H1 (cell line): ENCODE data around the gene FBH1. TPM values are rescaled to one million over a fixed set of nuclear protein-coding genes. Genes with fewer than 3 reads are reported as not detected.

Source experiments
- CTCF ChIA-PET: fragments of 300-600 bp; sonication (Branson Sonifier 250); formaldehyde crosslinking; loops from one replicate; lab custom pipeline; 2021; ENCODE audit not compliant: partially characterized antibody; lab: Charles Lee
- POLR2A ChIA-PET: fragments of 300-600 bp; sonication (Branson Sonifier 250); formaldehyde crosslinking; loops from one replicate; lab custom pipeline; 2021; ENCODE audit warnings: inconsistent platforms; ENCODE audit not compliant: partially characterized antibody; lab: Charles Lee
- DNase-seq, 2 experiments: peaks; one replicate each; pipeline versions ENCODE4 v3.0.0 to v3.0.0-alpha.2; 2010 to 2022; ENCODE audit warnings: low spot score in 2 of 2, low read depth in 1 of 2, mixed read lengths in 1 of 2
- FAIRE-seq: peaks from 2 replicates; lab custom pipeline; 2011; peaks lifted over from hg19 to GRCh38; lab: Jason Lieb, UNC
- H2AFZ ChIP-seq: 2 replicates; pipeline ENCODE4 v1.8.1; 2012; ENCODE audit warnings: low read length, inconsistent platforms
- H2AK5ac ChIP-seq: 2 replicates; pipeline ENCODE4 v1.6.1; 2013; ENCODE audit warnings: low read depth, low read length
- H2BK120ac ChIP-seq: replicated peaks from 2 replicates; pipeline ENCODE3; 2013; ENCODE audit warnings: low read depth, low read length, inconsistent platforms
- H2BK12ac ChIP-seq: 2 replicates; pipeline ENCODE4 v1.6.1; 2013; ENCODE audit warnings: low read depth, low read length
- H2BK15ac ChIP-seq: 2 replicates; pipeline ENCODE4 v1.6.1; 2013; ENCODE audit warnings: low read length
- H2BK20ac ChIP-seq: 2 replicates; pipeline ENCODE4 v1.6.1; 2013; ENCODE audit warnings: low read length
- H2BK5ac ChIP-seq: 2 replicates; pipeline ENCODE4 v1.6.1; 2013; ENCODE audit warnings: low read depth, low read length
- H3K14ac ChIP-seq: 2 replicates; pipeline ENCODE4 v1.6.1; 2013; ENCODE audit warnings: inconsistent platforms; ENCODE audit not compliant: insufficient read length
- H3K18ac ChIP-seq: 2 replicates; pipeline ENCODE4 v1.6.1; 2013; ENCODE audit warnings: low read length; ENCODE audit errors: extremely low read depth
- H3K23ac ChIP-seq: 2 replicates; pipeline ENCODE4 v1.6.1; 2013; ENCODE audit warnings: inconsistent platforms; ENCODE audit not compliant: insufficient read length
- H3K23me2 ChIP-seq: 2 replicates; pipeline ENCODE4 v1.6.1; 2013; ENCODE audit warnings: low read depth, low read length
- H3K27ac ChIP-seq: 2 replicates; pipeline ENCODE4 v1.6.1; 2011; ENCODE audit warnings: low read depth, low read length, inconsistent platforms
- H3K27me3 ChIP-seq, 4 experiments: replicated peaks in 1 of 4; 1 replicate in 1 of 4; 2 replicates in 3 of 4; pipeline versions ENCODE4 v1.6.1 to v1.8.1; 2011 to 2013; ENCODE audit warnings: low read length in 3 of 4, mild to moderate bottlenecking in 3 of 4, inconsistent platforms in 2 of 4, mixed read lengths in 2 of 4, moderate library complexity in 1 of 4; ENCODE audit not compliant: control insufficient read depth in 3 of 4, insufficient read depth in 3 of 4; ENCODE audit errors: extremely low read depth in 1 of 4
- H3K36me3 ChIP-seq, 4 experiments: 2 replicates each; pipeline versions ENCODE4 v1.6.1 to v1.8.1; 2011 to 2013; ENCODE audit warnings: mild to moderate bottlenecking in 4 of 4, low read length in 3 of 4, moderate library complexity in 2 of 4, control low read depth in 1 of 4, inconsistent platforms in 1 of 4; ENCODE audit not compliant: insufficient read depth in 4 of 4, control insufficient read depth in 2 of 4
- H3K4ac ChIP-seq: replicated peaks from 2 replicates; pipeline ENCODE3; 2013; ENCODE audit warnings: low read length, low read depth, mixed read lengths, inconsistent platforms; ENCODE audit not compliant: insufficient read length
- H3K4me1 ChIP-seq, 4 experiments: replicated peaks in 1 of 4; 1 replicate in 1 of 4; 2 replicates in 3 of 4; pipeline versions ENCODE4 v1.6.1 to v1.8.1; 2011 to 2013; ENCODE audit warnings: low read length in 3 of 4, inconsistent platforms in 2 of 4, mixed read lengths in 1 of 4; ENCODE audit not compliant: insufficient read depth in 4 of 4, control insufficient read depth in 3 of 4
- H3K4me2 ChIP-seq, 2 experiments: 2 replicates each; pipeline versions ENCODE4 v1.6.1 to v1.8.1; 2011 to 2013; ENCODE audit warnings: low read depth in 2 of 2, low read length in 2 of 2, control low read depth in 1 of 2, inconsistent platforms in 1 of 2, mild to moderate bottlenecking in 1 of 2; ENCODE audit not compliant: insufficient read depth in 1 of 2
- H3K4me3 ChIP-seq, 4 experiments: fragments of 200-600, 300-600 bp in 1 of 4; sonication (generic), shearing (Covaris generic), sonication (Bioruptor Twin) in 1 of 4; 2 replicates each; pipeline versions ENCODE4 v1.5.1 to v1.8.1; 2011 to 2016; ENCODE audit warnings: low read length in 4 of 4, low read depth in 3 of 4, control low read depth in 2 of 4, inconsistent platforms in 2 of 4, mild to moderate bottlenecking in 2 of 4, mixed read lengths in 1 of 4, moderate library complexity in 1 of 4; ENCODE audit not compliant: insufficient read depth in 2 of 4; ENCODE audit errors: extremely low read depth in 1 of 4
- H3K56ac ChIP-seq: replicated peaks from 2 replicates; pipeline ENCODE3; 2013; ENCODE audit warnings: low read depth, mild to moderate bottlenecking, mixed read lengths, low read length, inconsistent platforms; ENCODE audit not compliant: insufficient read length
- H3K79me1 ChIP-seq: 2 replicates; pipeline ENCODE4 v1.6.1; 2013; ENCODE audit warnings: low read depth, low read length, control low read depth
- H3K79me2 ChIP-seq, 2 experiments: 2 replicates each; pipeline versions ENCODE4 v1.6.1 to v1.8.1; 2012 to 2013; ENCODE audit warnings: low read length in 2 of 2, mild to moderate bottlenecking in 2 of 2, inconsistent platforms in 1 of 2; ENCODE audit not compliant: insufficient read depth in 2 of 2, control insufficient read depth in 1 of 2
- H3K9ac ChIP-seq, 4 experiments: replicated peaks in 1 of 4; 1 replicate in 1 of 4; 2 replicates in 3 of 4; pipeline versions ENCODE4 v1.6.1 to v1.8.1; 2011 to 2013; ENCODE audit warnings: low read depth in 3 of 4, low read length in 3 of 4, control low read depth in 2 of 4, mild to moderate bottlenecking in 2 of 4, moderate library complexity in 2 of 4, inconsistent platforms in 1 of 4; ENCODE audit errors: extremely low read depth in 1 of 4
- H3K9me3 ChIP-seq, 2 experiments: 2 replicates each; pipeline versions ENCODE4 v1.6.1 to v1.8.1; 2012 to 2013; ENCODE audit warnings: mild to moderate bottlenecking in 2 of 2, moderate library complexity in 2 of 2, control low read depth in 1 of 2, inconsistent platforms in 1 of 2, low read depth in 1 of 2, low read length in 1 of 2, mixed read lengths in 1 of 2; ENCODE audit not compliant: insufficient read depth in 2 of 2
- H4K20me1 ChIP-seq, 2 experiments: replicated peaks in 1 of 2; 2 replicates each; pipeline versions ENCODE3 to v1.8.1; 2011 to 2013; ENCODE audit warnings: inconsistent platforms in 2 of 2, low read length in 2 of 2, mild to moderate bottlenecking in 1 of 2; ENCODE audit not compliant: insufficient read depth in 2 of 2, control insufficient read depth in 1 of 2
- H4K5ac ChIP-seq: 2 replicates; pipeline ENCODE4 v1.6.1; 2013; ENCODE audit warnings: low read length, low read depth, mixed read lengths, inconsistent platforms; ENCODE audit not compliant: insufficient read length
- H4K8ac ChIP-seq: 2 replicates; pipeline ENCODE4 v1.8.0; 2013; ENCODE audit warnings: mild to moderate bottlenecking, moderate library complexity, low read length, inconsistent platforms; ENCODE audit not compliant: insufficient read depth; ENCODE audit errors: extremely low read depth
- H4K91ac ChIP-seq: replicated peaks from 2 replicates; pipeline ENCODE3; 2013; ENCODE audit warnings: low read length, mixed read lengths, inconsistent platforms; ENCODE audit not compliant: insufficient read length
- BACH1 ChIP-seq: IDR thresholded peaks from 2 replicates; pipeline ENCODE4 v1.6.1; 2012; ENCODE audit warnings: low read length, improper control_type of control experiment
- CEBPB ChIP-seq: IDR thresholded peaks from 2 replicates; pipeline ENCODE4 v1.6.1; 2012; ENCODE audit warnings: low read depth, low read length
- CTBP2 ChIP-seq: IDR thresholded peaks from 2 replicates; pipeline ENCODE4 v1.7.0; 2011; ENCODE audit warnings: borderline replicate concordance, mild to moderate bottlenecking, moderate library complexity, mixed read lengths, low read length; ENCODE audit not compliant: insufficient read depth, insufficient read length
- FOSL1 ChIP-seq: IDR thresholded peaks from 2 replicates; pipeline ENCODE4 v1.6.1; 2011; ENCODE audit warnings: mild to moderate bottlenecking, low read depth, low read length, moderate library complexity; ENCODE audit not compliant: insufficient read depth
- JUND ChIP-seq: IDR thresholded peaks from 2 replicates; pipeline ENCODE4 v1.6.1; 2011; ENCODE audit warnings: mild to moderate bottlenecking, improper control_type of control experiment, low read length
- MAFK ChIP-seq: IDR thresholded peaks from 2 replicates; pipeline ENCODE4 v1.6.1; 2012; ENCODE audit warnings: low read depth, mild to moderate bottlenecking, improper control_type of control experiment, low read length
- RAD21 ChIP-seq, 2 experiments: IDR thresholded peaks in 1 of 2; conservative IDR thresholded peaks in 1 of 2; 2 replicates each; pipeline ENCODE4 v1.6.1; 2011; ENCODE audit warnings: low read depth in 2 of 2, low read length in 2 of 2, improper control_type of control experiment in 1 of 2, inconsistent platforms in 1 of 2, mild to moderate bottlenecking in 1 of 2, moderate library complexity in 1 of 2
- RFX5 ChIP-seq: IDR thresholded peaks from 2 replicates; pipeline ENCODE4 v1.6.1; 2011; ENCODE audit warnings: low read depth, low read length, improper control_type of control experiment, borderline replicate concordance
- SP2 ChIP-seq: IDR thresholded peaks from 2 replicates; pipeline ENCODE4 v1.6.1; 2012; ENCODE audit warnings: mild to moderate bottlenecking, low read length, inconsistent platforms
- SP4 ChIP-seq: IDR thresholded peaks from 2 replicates; pipeline ENCODE4 v1.6.1; 2012; ENCODE audit warnings: low read length, inconsistent platforms
- SRF ChIP-seq: IDR thresholded peaks from 2 replicates; pipeline ENCODE4 v1.6.1; 2011; ENCODE audit warnings: mild to moderate bottlenecking, low read depth, low read length, moderate library complexity
- TAF7 ChIP-seq: optimal IDR thresholded peaks from 2 replicates; pipeline ENCODE3; 2011; ENCODE audit warnings: low read depth, mild to moderate bottlenecking, inconsistent platforms, low read length, moderate library complexity, borderline replicate concordance
- WGBS, 2 experiments: shearing (Covaris generic) in 1 of 2; methylation state at CpG; one replicate each; pipeline versions ENCODE4 v1.1.6 to v1.1.7; 2013 to 2015; ENCODE audit warnings: low lambda C conversion rate in 2 of 2, mixed read lengths in 2 of 2, inconsistent platforms in 1 of 2, low coverage in 1 of 2, missing lambda C conversion rate in 1 of 2; ENCODE audit not compliant: insufficient replicate concordance in 2 of 2, insufficient coverage in 1 of 2, insufficient read length in 1 of 2; ENCODE audit errors: extremely low coverage in 1 of 2, missing lambda C conversion rate in 1 of 2; 5-methylcytosine and 5-hydroxymethylcytosine counted together
- polyA plus RNA-seq, 7 experiments: library from polyadenylated mRNA; depleted of rRNA in 3 of 7; stranded (reverse) in 5 of 7; unstranded in 2 of 7; fragments of >200 nt in 5 of 7; fragments of 200-250 nt in 2 of 7; gene quantifications; 1 replicate in 5 of 7; 2 replicates in 1 of 7; 4 replicates in 1 of 7; pipeline versions ENCODE4 v1.2.1 to v1.2.3, GENCODE V29; 2011 to 2013; ENCODE audit warnings: missing spikeins in 2 of 7, mixed read lengths in 2 of 7
- total RNA-seq: library from RNA; stranded (reverse); fragmentation: NEBNext Ultra II Directional; extraction: Animal tissue kit (Norgen Biotek cat#: 25700); gene quantifications from 2 replicates; pipeline ENCODE4 v1.2.1, GENCODE V29; 2021

The FBH1 gene
- total and polyA plus RNA-seq, 2 of the 8 experiments (the other 6 are each of a cell fraction or from before 2014, with no cell fraction given): 31.1 to 51.8 TPM

DNA sequence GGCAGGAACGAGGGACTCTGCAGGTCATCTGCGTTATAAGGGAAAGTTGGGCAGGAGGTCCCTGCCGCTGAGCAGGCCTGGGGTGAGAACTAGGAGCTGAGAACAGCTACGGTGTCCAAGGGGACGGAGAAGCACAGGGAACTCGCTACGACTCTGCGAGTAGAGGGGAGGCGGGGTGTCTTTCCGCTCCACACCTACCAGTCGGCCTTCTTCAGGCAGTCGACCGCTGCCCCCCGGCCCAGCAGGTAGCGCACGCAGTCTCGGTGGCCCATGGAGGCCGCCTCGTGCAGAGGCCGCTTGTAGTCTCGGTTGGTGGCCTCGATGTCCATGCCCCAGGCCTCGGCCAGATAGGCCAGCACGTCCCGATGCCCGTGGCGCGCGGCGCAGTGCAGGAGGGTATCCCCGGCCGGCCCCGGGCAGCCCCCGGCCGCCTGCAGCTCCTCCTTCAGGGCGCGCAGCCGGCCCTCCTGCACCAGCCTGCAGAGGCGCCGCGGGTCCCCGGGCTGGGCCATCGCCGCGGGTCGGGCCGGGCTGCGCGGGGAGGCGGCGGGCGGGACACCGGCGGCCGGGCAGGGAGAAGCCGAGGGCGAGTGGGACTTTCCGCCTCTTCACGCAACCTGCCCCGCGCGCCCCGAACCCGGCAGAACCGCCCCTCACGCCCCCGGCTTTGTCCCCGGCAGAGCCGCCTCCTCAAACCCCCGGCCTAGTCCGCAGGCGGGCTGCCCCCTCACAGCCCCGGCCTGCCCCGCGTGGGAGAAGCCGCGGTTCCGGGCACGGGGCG, 1.0 kb upstream of the FBH1 start:
- Histone ChIP-seq H4K5ac (peak overlapping the region; percentile 87), H3K27ac (0 out of 2 replicates have a peak overlapping the region, but pooled peaks have one; percentile 46), H3K27me3 (no peaks in the 10 kb centered on the region), H4K8ac (peak overlapping the region; percentile 97), H3K79me2 (peaks cover 8 to 49% of the 10 kb centered on the region in 2 experiments), H3K18ac (no peak overlapping the region), H3K36me3 (peaks cover 2 to 38% (median 10%) of the 10 kb centered on the region in 4 experiments; a peak in 6 of 8 replicates), H2BK5ac (peak overlapping the region; percentile 68; the same call in 1 of the 2 replicates), H3K4ac (no peak overlapping the region), H3K9ac (peak overlapping the region; percentile 52 to 78 (median 70)), H4K91ac (peak overlapping the region; percentile 23), H3K4me2 (peak overlapping the region; percentile 96 to 100), H3K79me1 (peaks cover 21% of the 10 kb centered on the region), H3K4me3 (peak overlapping the region; percentile 64 to 98 (median 72)), H4K20me1 (peaks cover 9 to 19% of the 10 kb centered on the region in 2 experiments), H3K23ac (no peak overlapping the region), H3K23me2 (peaks cover 13% of the 10 kb centered on the region), H2BK20ac (no peak overlapping the region), H3K56ac (peak overlapping the region; percentile 57), H2AK5ac (no peak overlapping the region), H2BK120ac (no peak overlapping the region), H2BK15ac (no peak overlapping the region), H3K4me1 (peaks cover 5 to 14% (median 5%) of the 10 kb centered on the region in 4 experiments; a peak in 6 of 7 replicates), H3K9me3 (no peaks in the 10 kb centered on the region), H2BK12ac (no peak overlapping the region), H2AFZ (peak overlapping the region; percentile 45; the same call in 1 of the 2 replicates), H3K14ac (no peak overlapping the region)
- FAIRE-seq: no peak
- DNase-seq: peak in 1 of 2 experiments; percentile 84
- CTCF ChIA-PET: interaction anchor here (0.6 to 4.2 kb wide), 2 partner anchors 16 to 305 kb away, joined by 3 to 25 read pairs; no protein-coding TSS in a partner anchor
- POLR2A ChIA-PET: interaction anchor here (0.8 to 4.4 kb wide), 15 partner anchors 10 to 208 kb away, joined by 3 to 21 read pairs (median 4); partner anchors contain the start of gene GDI2
- 3% methylated on average over 28 of the region's 80 CpGs; no CpG with 5 or more reads in 1 of the 2 experiments for WGBS, 2 experiments
- TF ChIP-seq TAF7: no peak
- TF ChIP-seq FOSL1: no peak
- TF ChIP-seq SP2: no peak
- no peak for TF ChIP-seq JUND
- no peak for TF ChIP-seq BACH1
- no peak for TF ChIP-seq SP4
- TF ChIP-seq RFX5: no peak
- no peak for TF ChIP-seq CEBPB
- no peak for TF ChIP-seq RAD21 (IDR thresholded peaks at IDR 0.05 in 1 of 2, conservative IDR thresholded peaks at IDR 0.05 in 1 of 2; ENCODE audit: low read depth in 2 of 2, low read length in 2 of 2)
- TF ChIP-seq SRF: no peak
- TF ChIP-seq MAFK: no peak
- no peak for TF ChIP-seq CTBP2
